Measurements from ENCODE around the gene TNFRSF21. TPM values are rescaled to one million over a fixed set of nuclear protein-coding genes. Genes with fewer than 3 reads are reported as not detected.

Gene TNFRSF21
- total RNA-seq, 1 donor = 1.4 TPM

- TF ChIP-seq CTCF (IDR thresholded peaks at IDR 0.05; ENCODE audit: extremely low read depth, low read depth, low read length) = no peak
- no peak overlapping the region for H2AFZ ChIP-seq (ENCODE audit: low read length)
- H3K36me3 ChIP-seq (ENCODE audit: insufficient read depth, low read length) = no peaks in the 10 kb centered on the region
Measured at GRCh38 chr6:47196113-47196512, 113.6 kb downstream of the TNFRSF21 start.

DNA sequence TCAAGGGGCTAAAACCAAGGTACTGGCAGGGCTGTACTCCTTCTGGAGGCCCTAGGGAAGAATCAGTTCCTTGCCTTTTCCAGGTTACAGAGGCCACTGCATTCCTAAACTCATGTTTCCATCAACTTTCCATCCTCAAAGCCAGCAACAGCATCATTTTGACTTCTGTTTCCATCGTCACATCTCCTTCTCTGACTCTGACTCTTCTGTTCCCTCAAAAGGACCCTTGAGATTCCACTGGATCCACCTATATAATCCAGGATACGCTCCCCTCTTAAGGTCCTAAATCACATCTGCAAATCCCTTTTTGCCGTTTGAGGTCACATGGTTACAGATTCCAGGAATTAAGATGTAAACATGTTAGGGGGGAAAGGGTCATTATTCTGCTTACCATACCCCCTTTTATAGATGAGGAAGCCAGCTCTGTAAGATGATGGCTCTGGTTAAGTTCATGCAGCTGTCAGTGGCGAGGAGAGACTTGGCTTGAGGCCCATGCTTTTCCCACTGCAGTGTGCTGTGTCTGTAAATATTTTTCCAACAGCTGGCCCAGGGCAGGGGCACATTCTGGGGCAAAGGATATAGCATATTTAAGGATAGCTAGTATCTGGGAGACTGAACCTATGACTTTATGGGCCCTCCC is 114.6 kb downstream of the TNFRSF21 start:
- peak; percentile 69 for DNase-seq (ENCODE audit: insufficient read length, low spot score, missing footprints)
- Histone ChIP-seq H3K9me3 (ENCODE audit: low read depth, low read length) (no peaks in the 10 kb centered on the region), H3K79me2 (ENCODE audit: insufficient read depth, low read length) (no peaks in the 10 kb centered on the region), H3K36me3 (ENCODE audit: insufficient read depth, low read length) (no peaks in the 10 kb centered on the region), H3K4me1 (ENCODE audit: insufficient read depth, low read length) (peaks cover 5% of the 10 kb centered on the region), H4K20me1 (ENCODE audit: insufficient read depth, low read length) (no peaks in the 10 kb centered on the region), H3K27me3 (ENCODE audit: insufficient read depth, low read length) (no peaks in the 10 kb centered on the region), H3K4me2 (ENCODE audit: insufficient read depth, low read length) (no peak overlapping the region), H3K4me3 (ENCODE audit: insufficient read depth, low read length) (no peak overlapping the region), H2AFZ (ENCODE audit: low read length) (no peak overlapping the region), H3K27ac (ENCODE audit: low read depth, low read length) (no peak overlapping the region)
- TF ChIP-seq CTCF (IDR thresholded peaks at IDR 0.05; ENCODE audit: extremely low read depth, low read depth, low read length) = no peak

More at GRCh38 chr6:47196113-47196512, 113.6 kb downstream of the TNFRSF21 start:
- Histone ChIP-seq H4K20me1 (ENCODE audit: insufficient read depth, low read length) (no peaks in the 10 kb centered on the region), H3K4me1 (ENCODE audit: insufficient read depth, low read length) (peaks cover 5% of the 10 kb centered on the region), H3K79me2 (ENCODE audit: insufficient read depth, low read length) (no peaks in the 10 kb centered on the region), H3K4me3 (ENCODE audit: insufficient read depth, low read length) (no peak overlapping the region), H3K27ac (ENCODE audit: low read depth, low read length) (no peak overlapping the region), H3K4me2 (ENCODE audit: insufficient read depth, low read length) (no peak overlapping the region), H3K27me3 (ENCODE audit: insufficient read depth, low read length) (no peaks in the 10 kb centered on the region), H3K9me3 (ENCODE audit: low read depth, low read length) (no peaks in the 10 kb centered on the region)
- no peak for DNase-seq (ENCODE audit: insufficient read length, low spot score, missing footprints)

- no peak overlapping the region for H3K4me3 ChIP-seq (ENCODE audit: insufficient read depth, low read length)
- H3K36me3 ChIP-seq (ENCODE audit: insufficient read depth, low read length) = no peaks in the 10 kb centered on the region
- H3K4me1 ChIP-seq (ENCODE audit: insufficient read depth, low read length) = peaks cover 13% of the 10 kb centered on the region
- peak overlapping the region; percentile 44 for H3K4me2 ChIP-seq (ENCODE audit: insufficient read depth, low read length)
- H3K27ac ChIP-seq (ENCODE audit: low read depth, low read length) = no peak overlapping the region
- no peak for DNase-seq (ENCODE audit: insufficient read length, low spot score, missing footprints)
- TF ChIP-seq CTCF (IDR thresholded peaks at IDR 0.05; ENCODE audit: extremely low read depth, low read depth, low read length) = no peak
- H3K9me3 ChIP-seq (ENCODE audit: low read depth, low read length) = no peaks in the 10 kb centered on the region
- no peak overlapping the region for H2AFZ ChIP-seq (ENCODE audit: low read length)
- no peaks in the 10 kb centered on the region for H3K27me3 ChIP-seq (ENCODE audit: insufficient read depth, low read length)
- no peaks in the 10 kb centered on the region for H3K79me2 ChIP-seq (ENCODE audit: insufficient read depth, low read length)
- no peaks in the 10 kb centered on the region for H4K20me1 ChIP-seq (ENCODE audit: insufficient read depth, low read length)
Measured at GRCh38 chr6:47188588-47189021, 121.1 kb downstream of the TNFRSF21 start.

DNA sequence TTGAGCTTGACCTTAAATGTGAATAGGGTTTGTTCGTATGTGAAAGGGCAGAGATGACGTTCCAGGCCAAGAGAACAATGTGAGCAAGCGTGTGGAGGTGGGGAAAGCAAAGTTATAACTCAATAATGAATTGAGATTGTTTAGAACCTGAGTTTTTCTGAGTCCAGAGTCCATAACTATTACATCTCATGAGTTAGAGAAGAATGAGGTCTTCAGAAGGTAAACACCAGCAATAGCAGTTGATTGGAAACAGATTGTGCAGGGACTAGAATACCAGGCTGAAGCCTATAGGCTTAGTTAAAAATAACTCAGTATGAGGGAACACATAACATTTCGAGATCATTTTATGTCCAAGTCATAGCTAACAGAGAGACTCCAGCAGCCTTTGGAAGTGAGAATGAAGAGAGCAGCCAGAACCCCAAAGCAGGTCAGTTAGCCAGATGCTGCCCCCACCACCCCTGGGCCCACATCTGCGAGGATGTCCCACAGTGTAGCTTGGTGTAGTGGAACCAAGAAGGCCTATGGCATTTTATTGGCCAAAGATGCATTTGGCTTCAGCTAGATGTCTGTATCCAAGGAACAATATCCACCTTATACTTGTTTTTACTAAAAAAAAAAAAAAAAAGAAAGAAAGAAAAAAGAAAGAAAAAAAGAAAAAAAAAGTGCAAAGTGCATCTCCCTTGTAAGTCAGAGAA is 121.7 kb downstream of the TNFRSF21 start:
- no peaks in the 10 kb centered on the region for H3K9me3 ChIP-seq (ENCODE audit: low read depth, low read length)
- H3K4me1 ChIP-seq (ENCODE audit: insufficient read depth, low read length) = peaks cover 13% of the 10 kb centered on the region
- no peak for DNase-seq (ENCODE audit: insufficient read length, low spot score, missing footprints)
- H3K79me2 ChIP-seq (ENCODE audit: insufficient read depth, low read length) = no peaks in the 10 kb centered on the region
- H3K4me3 ChIP-seq (ENCODE audit: insufficient read depth, low read length) = no peak overlapping the region
- peak overlapping the region; percentile 44 for H3K4me2 ChIP-seq (ENCODE audit: insufficient read depth, low read length)
- H3K36me3 ChIP-seq (ENCODE audit: insufficient read depth, low read length) = no peaks in the 10 kb centered on the region
- H4K20me1 ChIP-seq (ENCODE audit: insufficient read depth, low read length) = no peaks in the 10 kb centered on the region
- H3K27me3 ChIP-seq (ENCODE audit: insufficient read depth, low read length) = no peaks in the 10 kb centered on the region
- no peak for TF ChIP-seq CTCF (IDR thresholded peaks at IDR 0.05; ENCODE audit: extremely low read depth, low read depth, low read length)
- H2AFZ ChIP-seq (ENCODE audit: low read length) = peak overlapping the region; percentile 16
- peak overlapping the region; percentile 11 for H3K27ac ChIP-seq (ENCODE audit: low read depth, low read length)

All from osteoblast (primary cell).